Activated CD8-positive, alpha-beta T cell treated with anti-CD3 and anti-CD28 coated beads, Interleukin-2, amount 10 ng/mL, durations not matched to agents 7 days and 5 days (primary cell): ENCODE data around the gene AFAP1L2. TPM values are rescaled to one million over a fixed set of nuclear protein-coding genes. Genes with fewer than 3 reads are reported as not detected.
A peak's percentile ranks its signal among the peaks of the same experiment; 100 is the strongest.

Source experiments
- ATAC-seq: fragments of 150-1000 bp; cut with Tn5 transposase; one replicate; pipeline ENCODE4 v1.10.0; 2021; ENCODE audit warnings: moderate library complexity
- CTCF ChIA-PET: fragments of 350-600 bp; sonication (Branson Sonifier 250); formaldehyde crosslinking; loops from one replicate; lab custom pipeline; 2021; ENCODE audit warnings: antibody characterized with exemption; lab: Charles Lee
- POLR2A ChIA-PET: fragments of 350-600 bp; sonication (Branson Sonifier 250); formaldehyde crosslinking; loops from one replicate; lab custom pipeline; 2021; ENCODE audit warnings: antibody characterized with exemption; lab: Charles Lee
- DNase-seq: peaks from one replicate; pipeline ENCODE4 v3.0.0-alpha.2; 2020
- H3K27ac Mint-ChIP-seq: one replicate; pipeline ENCODE4 v1.8.0; 2021; ENCODE audit warnings: mild to moderate bottlenecking, mixed read lengths
- H3K27me3 Mint-ChIP-seq: one replicate; pipeline ENCODE4 v1.8.0; 2021; ENCODE audit warnings: low read depth, mixed read lengths
- H3K36me3 Mint-ChIP-seq: one replicate; pipeline ENCODE4 v1.8.0; 2021; ENCODE audit warnings: low read depth, mixed read lengths
- H3K4me1 Mint-ChIP-seq: one replicate; pipeline ENCODE4 v1.8.0; 2021; ENCODE audit warnings: low read depth, mixed read lengths
- H3K4me3 Mint-ChIP-seq: one replicate; pipeline ENCODE4 v1.8.0; 2021; ENCODE audit warnings: mild to moderate bottlenecking, mixed read lengths
- H3K9me3 Mint-ChIP-seq: one replicate; pipeline ENCODE4 v1.8.0; 2022; ENCODE audit warnings: mixed read lengths; ENCODE audit not compliant: insufficient read depth
- total RNA-seq, 2 experiments: library from RNA; stranded (reverse); gene quantifications; one replicate each; pipeline ENCODE4 v1.2.3, GENCODE V29; 2021

Gene AFAP1L2
- total RNA-seq, 2 experiments from 2014 or later, result 4.0 to 4.8 TPM

- no peaks in the 10 kb centered on the region for H3K4me1 Mint-ChIP-seq
- H3K9me3 Mint-ChIP-seq, result no peaks in the 10 kb centered on the region
- CTCF ChIA-PET, result interaction anchor here (1.5 kb wide), 1 partner anchor 74 kb away, joined by 3 read pairs; no protein-coding TSS in a partner anchor
- peaks cover 2% of the 10 kb centered on the region for H3K27me3 Mint-ChIP-seq
- H3K36me3 Mint-ChIP-seq, result no peaks in the 10 kb centered on the region
- H3K27ac Mint-ChIP-seq, result no peak overlapping the region
- ATAC-seq (no peak), DNase-seq (no peak)
- no peak overlapping the region for H3K4me3 Mint-ChIP-seq
- POLR2A ChIA-PET, result no interaction called here
These were observed 137.8 kb downstream of the AFAP1L2 start for GRCh38 chr10:114266521-114266920.

- ChIA-PET CTCF (no interaction called here), POLR2A (no interaction called here)
- Mint-ChIP-seq H3K27me3 (peaks cover 2% of the 10 kb centered on the region), H3K27ac (no peak overlapping the region), H3K4me1 (no peaks in the 10 kb centered on the region), H3K4me3 (no peak overlapping the region), H3K9me3 (no peaks in the 10 kb centered on the region), H3K36me3 (no peaks in the 10 kb centered on the region)
- ATAC-seq (no peak), DNase-seq (no peak)
These were observed 138.8 kb downstream of the AFAP1L2 start for GRCh38 chr10:114265392-114266053.

DNA sequence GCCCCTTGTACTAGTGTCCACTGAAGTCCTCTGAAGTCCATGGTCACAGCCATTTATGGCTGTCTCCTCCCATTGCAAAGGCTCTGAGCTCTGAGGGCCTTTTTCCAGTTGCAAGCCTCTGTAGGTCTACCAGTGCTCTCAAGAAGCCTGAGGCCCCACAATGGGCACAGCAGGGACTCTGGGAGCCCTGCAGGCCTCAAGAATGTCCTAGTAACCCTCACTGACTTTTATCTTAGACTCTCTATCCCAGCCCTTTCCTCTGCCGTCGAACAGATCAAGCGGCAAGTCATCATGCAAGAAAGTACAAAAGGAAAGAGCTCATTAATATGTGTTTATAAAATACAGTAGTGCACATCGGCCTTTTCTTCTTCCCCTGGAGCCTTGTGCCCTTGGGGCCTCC is 141.8 kb downstream of the AFAP1L2 start:
- no peaks in the 10 kb centered on the region for H3K9me3 Mint-ChIP-seq
- H3K36me3 Mint-ChIP-seq, result no peaks in the 10 kb centered on the region
- ATAC-seq (no peak), DNase-seq (no peak)
- H3K4me1 Mint-ChIP-seq, result no peaks in the 10 kb centered on the region
- H3K27ac Mint-ChIP-seq, result no peak overlapping the region
- peaks cover 2% of the 10 kb centered on the region for H3K27me3 Mint-ChIP-seq
- POLR2A ChIA-PET, result no interaction called here
- H3K4me3 Mint-ChIP-seq, result no peak overlapping the region
- CTCF ChIA-PET, result no interaction called here

GRCh38 chr10:114261076-114261475 is 143.2 kb downstream of the AFAP1L2 start:
- peaks cover 2% of the 10 kb centered on the region for H3K27me3 Mint-ChIP-seq
- ChIA-PET CTCF (no interaction called here), POLR2A (interaction anchor here (0.7 kb wide), 1 partner anchor 206 kb away, joined by 3 read pairs; no protein-coding TSS in a partner anchor)
- DNase-seq (no peak), ATAC-seq (no peak)
- no peak overlapping the region for H3K27ac Mint-ChIP-seq
- no peak overlapping the region for H3K4me3 Mint-ChIP-seq
- H3K9me3 Mint-ChIP-seq, result no peaks in the 10 kb centered on the region
- H3K4me1 Mint-ChIP-seq, result no peaks in the 10 kb centered on the region
- no peaks in the 10 kb centered on the region for H3K36me3 Mint-ChIP-seq

DNA sequence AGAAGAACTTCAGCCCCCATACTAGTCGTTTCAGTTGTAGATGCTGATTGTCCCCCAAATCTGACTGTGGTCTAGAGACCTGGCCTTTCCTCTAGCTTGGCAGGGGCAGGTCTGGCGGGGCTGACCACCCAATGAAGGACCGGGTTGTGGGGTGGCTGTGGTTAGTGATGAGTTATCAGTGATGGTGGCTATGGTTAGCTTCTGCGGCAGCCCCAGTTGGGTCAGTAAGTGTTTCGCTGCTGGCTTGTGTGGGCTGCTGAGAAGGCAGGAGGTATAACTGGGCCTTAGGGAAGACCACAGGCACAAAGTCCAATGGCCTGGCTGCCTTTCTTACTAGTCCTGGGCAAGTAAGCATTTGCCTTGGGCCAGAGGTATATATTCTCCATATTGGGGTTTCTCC is 143.9 kb downstream of the AFAP1L2 start:
- DNase-seq, result no peak
- peaks cover 2% of the 10 kb centered on the region for H3K27me3 Mint-ChIP-seq
- CTCF ChIA-PET, result no interaction called here
- H3K4me3 Mint-ChIP-seq, result no peak overlapping the region
- ATAC-seq, result no peak
- no peak overlapping the region for H3K27ac Mint-ChIP-seq
- no peaks in the 10 kb centered on the region for H3K4me1 Mint-ChIP-seq
- no peaks in the 10 kb centered on the region for H3K36me3 Mint-ChIP-seq
- H3K9me3 Mint-ChIP-seq, result no peaks in the 10 kb centered on the region
- POLR2A ChIA-PET, result no interaction called here

- Mint-ChIP-seq H3K27me3 (peaks cover 2% of the 10 kb centered on the region), H3K36me3 (no peaks in the 10 kb centered on the region), H3K27ac (no peak overlapping the region), H3K4me3 (no peak overlapping the region), H3K4me1 (no peaks in the 10 kb centered on the region), H3K9me3 (no peaks in the 10 kb centered on the region)
- POLR2A ChIA-PET, result no interaction called here
- no peak for ATAC-seq
- DNase-seq, result no peak
- CTCF ChIA-PET, result no interaction called here
These were observed 144.5 kb downstream of the AFAP1L2 start for GRCh38 chr10:114259824-114260223.

GRCh38 chr10:114258274-114258840 is 145.9 kb downstream of the AFAP1L2 start:
- Mint-ChIP-seq H3K9me3 (no peaks in the 10 kb centered on the region), H3K4me3 (no peak overlapping the region), H3K27ac (no peak overlapping the region), H3K27me3 (no peaks in the 10 kb centered on the region), H3K36me3 (no peaks in the 10 kb centered on the region), H3K4me1 (no peaks in the 10 kb centered on the region)
- no peak for DNase-seq
- ChIA-PET POLR2A (no interaction called here), CTCF (interaction anchor here (0.8 to 1.1 kb wide), 2 partner anchors 20 to 46 kb away, joined by 4 to 6 read pairs; no protein-coding TSS in a partner anchor)
- ATAC-seq, result no peak

DNA sequence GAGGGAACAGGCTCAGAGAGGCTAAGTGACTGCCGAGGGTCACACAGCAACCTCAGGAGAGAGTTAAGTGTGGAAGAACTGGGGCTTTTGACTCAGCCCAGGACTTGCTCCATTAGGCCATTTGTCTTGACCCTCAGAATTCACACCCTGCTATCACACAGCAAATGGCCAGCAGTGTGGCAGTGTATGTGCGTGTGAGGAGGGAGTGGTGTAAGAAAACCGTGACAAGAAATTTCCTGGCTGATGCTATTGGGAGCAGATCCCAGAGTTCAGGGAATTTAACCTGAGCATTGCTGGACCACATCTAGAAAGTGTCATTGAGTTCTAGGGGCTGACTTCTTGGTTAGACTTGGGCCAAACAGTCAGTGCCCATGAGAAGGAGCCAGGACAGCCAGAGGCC is 146.8 kb downstream of the AFAP1L2 start:
- H3K36me3 Mint-ChIP-seq, result no peaks in the 10 kb centered on the region
- ChIA-PET POLR2A (no interaction called here), CTCF (no interaction called here)
- H3K4me1 Mint-ChIP-seq, result no peaks in the 10 kb centered on the region
- ATAC-seq (no peak), DNase-seq (no peak)
- no peak overlapping the region for H3K4me3 Mint-ChIP-seq
- H3K9me3 Mint-ChIP-seq, result no peaks in the 10 kb centered on the region
- no peak overlapping the region for H3K27ac Mint-ChIP-seq
- no peaks in the 10 kb centered on the region for H3K27me3 Mint-ChIP-seq

DNA sequence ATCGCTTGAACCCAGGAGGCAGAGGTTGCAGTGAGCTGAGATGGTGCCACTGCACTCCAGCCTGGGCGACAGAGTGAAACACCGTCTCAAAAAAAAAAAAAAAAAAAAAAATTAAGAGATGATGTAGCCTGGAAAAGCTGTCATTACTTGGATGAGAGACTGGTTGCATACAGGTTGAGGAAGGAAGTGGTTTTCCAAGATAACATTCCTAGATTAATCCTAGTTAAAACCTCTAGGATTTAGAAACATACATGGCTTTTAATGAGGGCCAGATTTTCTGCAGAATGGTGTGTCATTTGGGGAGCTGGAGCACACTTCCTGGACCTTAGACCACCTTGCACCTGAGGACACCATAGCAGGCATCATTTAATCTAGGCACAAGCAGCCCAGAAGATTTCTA is 147.5 kb downstream of the AFAP1L2 start:
- Mint-ChIP-seq H3K27me3 (no peaks in the 10 kb centered on the region), H3K4me3 (no peak overlapping the region), H3K36me3 (no peaks in the 10 kb centered on the region), H3K27ac (no peak overlapping the region), H3K9me3 (no peaks in the 10 kb centered on the region), H3K4me1 (no peaks in the 10 kb centered on the region)
- no peak for DNase-seq
- CTCF ChIA-PET, result no interaction called here
- ATAC-seq, result no peak
- POLR2A ChIA-PET, result no interaction called here

DNA sequence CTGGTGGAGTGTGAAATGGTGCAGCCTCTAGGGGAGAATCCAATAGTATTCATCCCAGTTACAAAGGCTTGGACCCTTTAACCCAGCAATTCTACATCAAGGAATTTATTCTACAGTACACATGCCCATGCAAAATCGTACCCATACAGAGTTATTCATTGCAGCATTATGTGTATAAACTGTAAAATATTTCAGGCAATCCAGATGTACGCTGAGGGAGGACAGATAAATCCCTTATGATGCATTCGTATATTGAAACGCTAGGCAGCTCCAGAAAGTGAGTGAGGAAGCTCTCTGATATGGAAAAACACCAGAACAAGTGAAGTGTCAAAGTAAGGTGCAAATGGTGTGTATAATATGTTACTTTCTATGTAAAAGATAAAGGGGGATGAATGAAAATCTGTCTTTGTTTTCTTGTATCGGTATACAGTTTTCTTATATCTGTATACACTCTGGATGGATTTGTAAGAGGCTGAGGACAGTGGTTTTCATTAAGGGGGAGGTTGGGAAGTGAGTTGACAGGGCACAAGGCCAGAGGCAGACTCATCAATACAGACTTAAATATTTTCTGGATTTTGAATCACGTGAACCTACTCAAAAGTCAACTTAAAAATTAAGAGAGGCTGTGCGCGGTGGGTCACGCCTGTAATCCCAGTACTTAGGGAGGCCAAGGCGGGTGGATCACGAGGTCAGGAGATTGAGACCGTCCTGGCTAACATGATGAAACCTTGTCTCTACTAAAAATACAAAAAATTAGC is 148.1 kb downstream of the AFAP1L2 start:
- Mint-ChIP-seq H3K27ac (no peak overlapping the region), H3K9me3 (no peaks in the 10 kb centered on the region), H3K4me3 (no peak overlapping the region), H3K27me3 (no peaks in the 10 kb centered on the region), H3K36me3 (no peaks in the 10 kb centered on the region), H3K4me1 (no peaks in the 10 kb centered on the region)
- DNase-seq, result no peak
- ChIA-PET POLR2A (no interaction called here), CTCF (no interaction called here)
- ATAC-seq, result no peak

- H3K27ac Mint-ChIP-seq, result no peak overlapping the region
- peaks cover 3% of the 10 kb centered on the region for H3K27me3 Mint-ChIP-seq
- no peaks in the 10 kb centered on the region for H3K9me3 Mint-ChIP-seq
- no peaks in the 10 kb centered on the region for H3K36me3 Mint-ChIP-seq
- POLR2A ChIA-PET, result no interaction called here
- no peak for ATAC-seq
- CTCF ChIA-PET, result no interaction called here
- no peak for DNase-seq
- no peak overlapping the region for H3K4me3 Mint-ChIP-seq
- no peaks in the 10 kb centered on the region for H3K4me1 Mint-ChIP-seq
These were observed 149.1 kb downstream of the AFAP1L2 start for GRCh38 chr10:114255227-114255626.

DNA sequence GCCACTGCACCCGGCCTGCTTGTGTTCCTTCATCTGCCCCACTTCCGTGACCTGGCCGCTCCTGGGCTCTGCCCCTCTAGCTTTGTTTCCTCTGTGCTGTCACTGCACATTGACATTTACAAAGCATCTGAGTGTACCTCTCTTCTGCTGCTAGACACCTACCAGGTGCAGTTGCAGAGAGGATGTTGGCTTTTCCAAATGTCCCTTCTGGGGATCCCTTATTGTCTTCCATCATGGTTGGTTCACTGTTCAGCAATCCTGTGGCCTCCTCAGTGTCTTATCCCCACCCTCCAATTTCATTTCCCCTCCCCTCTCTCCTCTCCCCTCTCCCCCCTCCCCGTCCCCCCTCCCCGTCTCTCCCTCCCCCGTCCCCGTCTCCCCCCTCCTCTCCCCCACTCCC is 151.4 kb downstream of the AFAP1L2 start:
- Mint-ChIP-seq H3K36me3 (no peaks in the 10 kb centered on the region), H3K27ac (no peak overlapping the region), H3K9me3 (no peaks in the 10 kb centered on the region), H3K4me1 (no peaks in the 10 kb centered on the region), H3K27me3 (peaks cover 9% of the 10 kb centered on the region), H3K4me3 (no peak overlapping the region)
- POLR2A ChIA-PET, result no interaction called here
- ATAC-seq, result peak; percentile 46
- CTCF ChIA-PET, result interaction anchor here (1.3 kb wide), 1 partner anchor 185 kb away, joined by 3 read pairs; no protein-coding TSS in a partner anchor
- DNase-seq, result no peak
